IMR-90 (cell line): Measurements from ENCODE around the gene HDAC7.

Experiments
- BHLHE40 ChIP-seq: fragments of 150-350 bp; IDR thresholded peaks from 2 replicates; pipeline ENCODE4 v1.6.1; 2016; ENCODE audit warnings: mild to moderate bottlenecking, low read depth, low read length
- CHD1 ChIP-seq: IDR thresholded peaks from 2 replicates; pipeline ENCODE4 v1.6.1; 2012; ENCODE audit warnings: low read depth, low read length, improper control_type of control experiment
- CTCF ChIP-seq: conservative IDR thresholded peaks from 2 replicates; pipeline ENCODE4 v1.5.1; 2012; ENCODE audit warnings: mild to moderate bottlenecking, low read depth, low read length, improper control_type of control experiment
- FOS ChIP-seq: fragments of 150-350 bp; IDR thresholded peaks from 2 replicates; pipeline ENCODE4 v1.6.1; 2016; ENCODE audit warnings: low read depth, low read length
- MAZ ChIP-seq: IDR thresholded peaks from 2 replicates; pipeline ENCODE4 v1.6.1; 2012; ENCODE audit warnings: low read depth, mild to moderate bottlenecking, low read length, improper control_type of control experiment, moderate library complexity, borderline replicate concordance
- POLR2A ChIP-seq: IDR thresholded peaks from 2 replicates; pipeline ENCODE4 v1.6.1; 2012; ENCODE audit warnings: mild to moderate bottlenecking, low read depth, low read length
- RCOR1 ChIP-seq: IDR thresholded peaks from 2 replicates; pipeline ENCODE4 v1.6.1; 2012; ENCODE audit warnings: mild to moderate bottlenecking, low read length, improper control_type of control experiment; ENCODE audit not compliant: insufficient replicate concordance
- RFX5 ChIP-seq: IDR thresholded peaks from 2 replicates; pipeline ENCODE4 v1.8.0; 2012; ENCODE audit warnings: low read depth, mild to moderate bottlenecking, low read length, moderate library complexity
- USF2 ChIP-seq: fragments of 150-350 bp; IDR thresholded peaks from 2 replicates; pipeline ENCODE4 v1.6.1; 2017; ENCODE audit warnings: mild to moderate bottlenecking, antibody characterized with exemption, low read length, low read depth

GRCh38 chr12:47773858-47774580, 45.7 kb downstream of the HDAC7 start:
- no peak for TF ChIP-seq CTCF
- TF ChIP-seq RCOR1, result no peak
- TF ChIP-seq POLR2A, result no peak
- TF ChIP-seq USF2, result no peak
- TF ChIP-seq BHLHE40, result no peak
- no peak for TF ChIP-seq MAZ
- no peak for TF ChIP-seq FOS
- no peak for TF ChIP-seq RFX5
- no peak for TF ChIP-seq CHD1
